ENCODE data around the gene DGCR6L. TPM values are rescaled to one million over a fixed set of nuclear protein-coding genes. Genes with fewer than 3 reads are reported as not detected.
"Not testable (repeated sequence)": the region's sequence is repeated elsewhere in the genome, so short reads cannot be mapped to it uniquely, and the experiment has no call there.

Gene DGCR6L
- total RNA-seq, 6 experiments from 2014 or later, result 32.6 to 79.9 (median 50.9) TPM

GRCh38 chr22:20313306-20314077 lies 6.4 kb downstream of the DGCR6L start:
- DNase-seq (peak in 2 of 3 donors; percentile 29 to 76), ATAC-seq (peak; percentile 70 to 84 (median 78))
- peak in 3 of 4 donors; percentile 11 to 29 (median 21) for TF ChIP-seq CTCF (IDR thresholded peaks at IDR 0.05)
- H3K36me3 ChIP-seq; H3K4me3 ChIP-seq; H3K27me3 ChIP-seq; H3K9me3 ChIP-seq; intact Hi-C loops (cut with DNase I): not testable (repeated sequence)
- peak overlapping the region in 2 of 3 donors; percentile 30 to 75 for H3K27ac ChIP-seq
- WGBS (ENCODE audit: insufficient coverage, low coverage, low lambda C conversion rate, missing lambda C conversion rate), result 90% methylated on average over 2 of the region's 11 CpGs
- H3K4me1 ChIP-seq, result peaks cover 0 to 40% (median 15%) of the 10 kb centered on the region in 4 donors

- ATAC-seq (peak in 3 of 4 donors; percentile 2 to 12 (median 4)), DNase-seq (peak in 2 of 3 donors; percentile 13 to 53)
- 79% methylated on average over 5 of the region's 14 CpGs for WGBS (ENCODE audit: insufficient coverage, low coverage, low lambda C conversion rate, missing lambda C conversion rate)
- H3K9me3 ChIP-seq, result no peaks in the 10 kb centered on the region
- no peak for TF ChIP-seq POLR2A (IDR thresholded peaks at IDR 0.05)
- TF ChIP-seq CTCF (IDR thresholded peaks at IDR 0.05), result no peak
- no peak overlapping the region for H3K4me3 ChIP-seq
- H3K4me1 ChIP-seq, result peaks cover 0 to 31% (median 11%) of the 10 kb centered on the region in 4 donors
- peak overlapping the region in 2 of 3 donors; percentile 30 to 75 for H3K27ac ChIP-seq
- no peaks in the 10 kb centered on the region for H3K36me3 ChIP-seq
- intact Hi-C loops (cut with DNase I), result no loop called here
- no peaks in the 10 kb centered on the region for H3K27me3 ChIP-seq
Measured at GRCh38 chr22:20312396-20313191, 7.3 kb downstream of the DGCR6L start.

- 93% methylated on average over 8 of the region's 20 CpGs for WGBS (ENCODE audit: insufficient coverage, low coverage, low lambda C conversion rate, missing lambda C conversion rate)
- H3K27me3 ChIP-seq; H3K27ac ChIP-seq; H3K36me3 ChIP-seq; intact Hi-C loops (cut with DNase I); H3K9me3 ChIP-seq; H3K4me3 ChIP-seq: not testable (repeated sequence)
- H3K4me1 ChIP-seq, result peaks cover 0 to 22% (median 8%) of the 10 kb centered on the region in 4 donors
- DNase-seq (peak in 2 of 3 donors; percentile 22 to 72), ATAC-seq (peak in 3 of 4 donors; percentile 1 to 28 (median 6))
Measured at GRCh38 chr22:20311249-20312062, 8.4 kb downstream of the DGCR6L start.

- H3K27ac ChIP-seq; H3K9me3 ChIP-seq; H3K36me3 ChIP-seq; intact Hi-C loops (cut with DNase I); ATAC-seq; H3K4me3 ChIP-seq; H3K27me3 ChIP-seq: not testable (repeated sequence)
- peaks cover 0 to 17% (median 8%) of the 10 kb centered on the region in 4 donors for H3K4me1 ChIP-seq
- WGBS (ENCODE audit: insufficient coverage, low coverage, low lambda C conversion rate, missing lambda C conversion rate), result no CpG with 5 or more reads among the region's 6 CpGs
- DNase-seq, result peak in 2 of 3 donors; percentile 10 to 31
Measured at GRCh38 chr22:20310773-20311172, 9.1 kb downstream of the DGCR6L start.

- H3K4me3 ChIP-seq; H3K27ac ChIP-seq; H3K27me3 ChIP-seq; ATAC-seq; H3K36me3 ChIP-seq; intact Hi-C loops (cut with DNase I); H3K9me3 ChIP-seq: not testable (repeated sequence)
- DNase-seq, result peak in 2 of 3 donors; percentile 22 to 27
- WGBS (ENCODE audit: insufficient coverage, low coverage, low lambda C conversion rate, missing lambda C conversion rate), result 86% methylated on average over 1 of the region's 7 CpGs
- peaks cover 0 to 16% (median 6%) of the 10 kb centered on the region in 4 donors for H3K4me1 ChIP-seq
Measured at GRCh38 chr22:20310180-20310579, 9.7 kb downstream of the DGCR6L start.

- ATAC-seq; intact Hi-C loops (cut with DNase I); H3K27ac ChIP-seq; H3K27me3 ChIP-seq; H3K4me1 ChIP-seq; H3K9me3 ChIP-seq; H3K36me3 ChIP-seq; H3K4me3 ChIP-seq: not testable (repeated sequence)
- DNase-seq, result peak; percentile 3 to 35 (median 31)
- WGBS (ENCODE audit: insufficient coverage, low coverage, low lambda C conversion rate, missing lambda C conversion rate), result 86% methylated on average over 6 of the region's 22 CpGs
Measured at GRCh38 chr22:20308806-20309650, 10.8 kb downstream of the DGCR6L start.

GRCh38 chr22:20307448-20308447 lies 12.1 kb downstream of the DGCR6L start:
- H3K36me3 ChIP-seq; H3K9me3 ChIP-seq; H3K4me3 ChIP-seq; intact Hi-C loops (cut with DNase I); H3K4me1 ChIP-seq; ATAC-seq; H3K27ac ChIP-seq; H3K27me3 ChIP-seq: not testable (repeated sequence)
- DNase-seq, result peak; percentile 7 to 52 (median 41)
- WGBS (ENCODE audit: insufficient coverage, low coverage, low lambda C conversion rate, missing lambda C conversion rate), result 87% methylated on average over 2 of the region's 14 CpGs
